Glomerular visceral epithelial cell (primary cell): ENCODE results near the gene RCSD1.
A peak's percentile ranks its signal among the peaks of the same experiment; 100 is the strongest.

Source experiments
- DNase-seq: peaks from one replicate; pipeline ENCODE4 v3.0.0-alpha.2; 2016; ENCODE audit errors: extremely low spot score

Gene RCSD1

GRCh38 chr1:167617153-167618147 lies 12.6 kb upstream of the RCSD1 start:
- no peak for DNase-seq

- no peak for DNase-seq
Measured at GRCh38 chr1:167618366-167618765, 11.7 kb upstream of the RCSD1 start.

DNA sequence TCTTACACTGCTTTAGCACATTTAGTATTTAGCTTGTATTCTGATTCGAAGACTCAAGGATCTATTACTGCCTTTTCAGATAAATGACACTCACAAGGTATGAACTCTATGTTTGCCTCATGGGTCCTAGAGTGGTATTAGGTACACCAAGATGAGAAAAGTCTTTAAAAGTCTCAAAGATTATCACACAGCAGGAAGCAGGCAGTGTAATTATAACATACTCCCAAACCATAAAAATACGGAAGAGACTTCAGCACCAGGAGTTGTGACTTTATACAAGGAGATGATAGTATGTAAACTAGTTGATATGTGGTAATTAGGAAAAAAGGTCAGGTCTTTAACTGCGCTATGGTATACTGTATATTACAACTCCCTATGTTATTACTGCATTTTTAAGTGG lies 11.2 kb upstream of the RCSD1 start:
- DNase-seq: no peak

DNA sequence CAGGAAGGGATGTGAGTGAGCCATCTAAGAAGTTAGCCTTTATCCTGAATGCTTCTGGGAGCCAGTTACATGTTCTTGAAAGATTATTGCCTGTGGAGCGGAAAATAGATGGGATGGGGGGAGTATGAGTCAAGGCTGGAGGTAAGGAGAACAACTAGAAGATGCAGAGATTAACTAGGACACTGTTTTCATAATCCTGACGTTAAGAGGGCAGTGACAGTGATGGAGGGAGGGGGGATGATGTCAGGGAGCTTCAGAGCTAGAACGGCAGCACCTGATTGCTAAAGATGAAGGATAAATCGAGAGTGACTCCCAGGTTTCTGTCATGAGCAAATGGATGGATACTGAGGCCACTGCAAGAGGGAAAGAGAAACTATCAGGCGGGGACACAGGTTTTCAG lies 10.0 kb upstream of the RCSD1 start:
- DNase-seq: no peak

DNA sequence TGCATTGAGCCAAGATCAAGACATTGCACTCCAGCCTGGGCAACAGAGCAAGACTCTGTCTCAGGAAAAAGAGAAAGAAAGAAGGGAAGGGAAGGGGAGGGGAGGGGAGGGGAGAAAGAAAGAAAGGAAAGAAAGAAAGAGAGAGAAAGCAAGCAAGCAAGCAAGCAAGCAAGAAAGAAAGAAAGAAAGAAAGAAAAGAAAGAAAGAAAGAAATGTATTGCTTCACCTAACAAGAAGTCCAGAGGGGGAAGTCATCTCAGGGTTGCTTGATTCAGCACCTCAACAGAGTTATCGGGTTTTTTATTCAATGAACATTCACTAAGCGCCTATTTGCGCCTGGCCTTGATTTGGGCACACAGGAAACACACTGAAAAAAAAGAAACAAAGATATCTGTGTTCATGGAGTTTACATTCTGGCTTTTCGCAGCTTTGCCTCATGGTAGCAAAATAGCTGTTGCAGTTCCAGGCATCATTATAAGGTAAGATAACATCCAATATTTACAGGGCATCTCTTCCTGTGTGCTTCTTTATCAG lies 8.2 kb upstream of the RCSD1 start:
- no peak for DNase-seq

DNA sequence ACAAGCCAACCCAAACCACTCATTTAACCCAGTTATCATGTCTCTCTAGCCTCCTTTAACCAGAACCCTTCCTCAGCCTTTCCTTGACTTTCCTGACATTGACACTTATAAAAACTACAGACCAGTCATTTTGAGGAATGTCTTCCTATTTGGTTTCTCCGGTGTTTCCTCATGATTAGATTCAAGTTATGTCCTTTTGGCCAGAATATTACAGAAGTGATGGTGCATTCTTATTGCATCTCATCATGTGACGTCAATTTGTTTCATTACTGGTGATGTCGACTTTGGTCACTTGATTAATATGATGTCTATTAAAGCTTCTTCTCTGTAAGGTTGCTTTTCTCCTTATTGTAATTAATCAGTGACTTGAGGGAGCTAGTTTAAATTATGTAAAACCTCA lies 6.1 kb upstream of the RCSD1 start:
- peak; percentile 9 for DNase-seq

DNA sequence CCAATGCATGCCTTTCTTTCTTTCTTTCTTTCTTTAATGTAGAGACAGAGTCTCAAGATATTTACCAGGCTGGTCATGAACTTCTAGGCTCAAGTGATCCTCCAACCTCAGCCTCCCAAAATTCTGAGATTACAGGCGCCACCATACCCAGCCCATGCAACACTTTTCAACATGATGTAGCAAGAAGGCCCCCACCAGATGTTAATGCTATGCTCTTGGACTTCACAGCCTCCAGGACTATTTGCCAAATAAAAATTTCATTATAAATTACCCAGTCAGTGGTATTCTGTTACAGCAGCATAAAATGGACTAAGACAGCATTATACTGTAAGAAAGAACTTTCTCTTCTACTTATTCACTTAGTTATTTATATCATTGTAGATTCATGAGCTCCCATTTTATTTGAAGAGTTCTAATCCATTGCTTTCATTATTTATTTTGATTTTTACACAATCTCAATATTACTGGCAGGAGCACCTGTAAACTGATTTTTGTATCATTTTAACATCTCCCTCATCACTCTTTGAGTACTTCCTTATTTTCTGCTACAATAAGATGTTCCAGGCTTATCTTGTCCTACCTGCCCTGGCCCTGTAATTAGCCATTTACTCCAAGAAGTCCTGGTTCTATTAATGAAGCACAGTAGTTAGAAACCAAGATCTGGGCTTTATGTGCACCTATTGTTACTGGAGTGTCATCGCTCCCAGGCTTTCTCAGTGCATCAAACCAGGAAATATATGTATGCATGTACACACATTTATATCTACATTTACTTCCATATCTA lies 4.8 kb upstream of the RCSD1 start:
- no peak for DNase-seq

DNA sequence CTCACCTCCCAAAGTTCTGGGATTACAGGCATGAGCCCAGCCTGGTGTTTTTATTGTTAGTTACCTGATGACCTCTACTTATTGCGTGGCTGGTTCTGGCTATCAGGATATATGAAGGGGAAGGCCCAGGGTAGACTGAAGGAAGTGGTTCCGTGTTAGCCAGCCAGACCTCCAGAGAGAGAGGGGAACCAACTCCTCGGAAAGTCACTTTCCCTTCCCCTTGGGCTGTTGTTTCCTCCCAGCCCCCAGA lies 2.5 kb upstream of the RCSD1 start:
- no peak for DNase-seq

DNA sequence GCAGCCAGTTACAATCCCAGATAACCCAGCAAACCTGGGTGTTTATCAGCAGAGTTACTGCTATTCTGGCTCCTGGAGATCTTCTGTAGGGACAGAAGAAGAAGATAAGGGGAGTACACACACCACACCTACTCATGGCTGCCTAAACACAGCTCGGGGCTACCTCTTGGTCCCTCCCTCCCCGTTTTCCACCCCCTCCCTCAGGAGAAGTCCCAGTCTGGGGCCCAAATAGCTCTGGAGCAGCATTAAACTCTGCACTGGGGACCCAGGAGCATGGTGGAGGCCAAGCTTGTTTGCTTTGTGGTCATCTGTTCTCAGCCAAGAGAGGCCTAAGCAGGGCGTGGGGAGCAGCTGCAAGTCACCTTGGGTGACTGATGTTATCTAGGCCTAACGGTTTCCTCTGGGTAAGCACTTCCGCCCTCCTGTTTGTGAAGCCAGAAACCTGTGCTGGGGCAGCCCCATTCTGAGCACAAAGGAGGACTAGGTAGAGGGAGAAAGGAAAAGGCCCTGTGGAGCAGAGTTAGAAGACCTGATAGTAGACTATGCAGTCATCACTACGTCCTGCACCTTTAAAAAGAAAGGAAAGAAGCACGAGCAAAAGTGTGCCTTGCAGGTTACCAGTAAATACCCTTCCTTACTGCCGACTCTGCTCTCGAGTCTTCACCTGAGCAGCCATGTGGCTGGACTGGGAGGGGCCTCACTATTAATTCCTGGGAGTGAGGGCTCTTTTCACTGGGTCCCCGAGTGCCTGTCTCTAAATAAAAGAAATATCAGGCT lies 2.0 kb upstream of the RCSD1 start:
- DNase-seq: no peak

GRCh38 chr1:167628741-167629515 lies 1.1 kb upstream of the RCSD1 start:
- no peak for DNase-seq

DNA sequence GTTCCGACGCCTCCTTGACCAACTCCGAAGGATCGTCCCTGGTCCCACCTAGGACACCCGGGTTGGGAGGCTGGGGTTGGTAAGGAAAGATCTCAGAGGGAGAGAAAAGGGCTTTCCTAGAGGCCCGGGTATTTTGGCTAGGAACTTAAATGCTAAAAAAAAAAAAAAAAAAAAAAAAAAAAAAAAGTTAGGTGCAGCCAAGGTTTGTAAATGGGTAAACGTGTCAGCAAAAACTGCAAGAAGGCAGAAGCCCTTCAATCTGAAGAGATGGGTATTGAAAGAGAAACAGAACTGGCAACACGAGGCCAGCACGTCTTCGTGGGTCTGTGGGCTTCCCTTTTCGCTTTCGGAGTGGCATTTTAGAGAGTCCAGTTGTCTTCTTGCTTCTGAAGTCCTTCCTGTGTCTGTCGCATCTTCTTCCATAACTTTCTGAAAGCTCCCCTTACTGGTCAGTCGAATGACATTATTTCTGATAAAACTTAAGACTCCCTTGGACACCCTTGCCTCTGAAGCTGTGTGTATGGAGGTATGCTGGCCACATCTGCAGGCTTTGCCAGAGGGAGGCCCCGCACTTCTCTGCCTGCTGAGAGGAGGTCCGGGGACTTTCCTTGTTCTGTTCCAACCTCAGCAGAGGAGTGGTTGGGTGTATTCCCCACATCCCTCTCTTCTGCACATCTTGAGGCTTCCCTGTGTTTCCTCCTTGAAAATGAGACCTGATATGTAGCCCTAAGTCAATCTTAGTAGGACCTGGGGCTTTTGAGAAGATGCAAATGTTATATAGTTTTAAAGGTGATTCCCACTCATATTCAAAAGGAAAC lies 745 bp downstream of the RCSD1 start:
- DNase-seq: no peak

DNA sequence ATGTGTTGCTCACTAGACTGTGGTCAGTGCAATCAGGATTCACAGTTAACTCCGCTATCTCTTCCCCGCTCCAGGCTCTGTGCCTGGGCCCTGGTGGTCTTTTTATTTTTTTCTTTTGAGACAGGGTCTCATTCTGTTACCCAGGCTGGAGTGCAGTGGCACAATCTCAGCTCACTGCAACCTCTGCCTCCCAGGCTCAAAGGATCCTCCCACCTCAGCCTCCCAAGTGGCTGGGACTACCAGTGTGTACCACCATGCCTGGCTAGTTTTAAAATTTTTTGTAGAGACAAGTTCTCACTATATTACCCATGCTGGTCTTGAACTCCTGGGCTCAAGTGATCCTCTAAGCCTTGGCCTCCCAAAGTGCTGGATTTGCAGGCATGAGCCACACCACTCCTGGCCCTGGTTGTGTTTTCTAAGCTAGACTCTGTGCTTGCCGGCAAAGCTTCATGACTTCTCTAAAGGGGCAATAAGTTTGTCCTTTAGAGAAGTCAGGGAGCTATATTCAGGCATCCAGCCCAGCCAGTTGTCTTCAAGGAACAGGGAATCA lies 1.4 kb downstream of the RCSD1 start:
- DNase-seq: no peak

DNA sequence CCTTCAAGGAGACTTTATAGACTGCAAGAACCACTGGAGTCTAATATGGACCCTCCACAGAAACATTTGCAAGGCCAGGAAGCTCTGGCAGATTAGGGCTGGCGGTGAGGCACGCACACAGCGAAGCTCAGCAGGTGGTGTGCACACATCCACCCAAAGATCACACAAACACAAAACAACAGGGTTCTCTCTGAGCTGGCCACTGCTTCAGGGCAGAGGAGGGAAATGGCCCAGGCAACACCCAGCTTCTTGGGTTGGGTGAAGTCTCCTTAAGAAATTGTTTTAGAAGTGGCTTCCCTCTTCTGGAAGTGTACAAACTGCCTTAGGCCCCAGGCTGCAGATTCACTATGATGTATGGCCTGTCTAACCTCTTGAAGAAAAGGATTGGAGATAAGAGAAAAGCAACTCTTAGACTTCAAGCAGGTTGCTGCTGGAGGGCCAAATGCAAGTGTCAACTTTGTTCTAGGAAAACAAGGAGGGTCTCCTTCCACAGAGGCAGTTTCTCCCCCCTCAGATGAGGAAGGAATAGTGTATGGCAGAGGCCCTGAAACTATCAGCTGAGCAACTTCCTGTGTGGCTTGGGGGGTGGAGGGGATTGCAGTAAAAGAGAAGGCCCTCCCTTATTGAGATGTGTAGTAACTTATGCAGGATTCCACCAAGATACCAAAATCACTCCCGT lies 2.0 kb downstream of the RCSD1 start:
- no peak for DNase-seq

GRCh38 chr1:167633258-167633944 lies 3.4 kb downstream of the RCSD1 start:
- no peak for DNase-seq

DNA sequence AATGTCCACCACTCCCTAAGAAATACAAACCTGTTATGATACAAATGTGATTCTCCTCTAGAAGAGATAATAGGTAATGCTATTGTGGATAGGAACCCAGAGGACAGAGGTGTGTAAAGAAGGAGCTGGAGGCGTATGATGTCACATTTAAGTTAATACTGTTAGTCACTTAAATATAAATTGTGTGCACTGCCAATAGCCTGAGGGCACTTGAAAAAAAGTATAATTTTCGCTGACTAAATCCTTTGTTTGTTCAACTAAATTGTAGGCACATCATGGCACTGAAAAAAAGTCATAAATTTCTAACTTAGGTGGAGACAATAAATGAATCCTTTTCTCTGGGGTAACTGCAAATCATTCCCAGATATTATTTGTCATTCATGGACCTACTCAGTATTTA lies 4.4 kb downstream of the RCSD1 start:
- DNase-seq: no peak

- no peak for DNase-seq
Measured at GRCh38 chr1:167635156-167635648, 5.2 kb downstream of the RCSD1 start.

- no peak for DNase-seq
Measured at GRCh38 chr1:167635941-167636340, 5.9 kb downstream of the RCSD1 start.

- DNase-seq: no peak
Measured at GRCh38 chr1:167638064-167638463, 8.0 kb downstream of the RCSD1 start.

- no peak for DNase-seq
Measured at GRCh38 chr1:167640051-167640450, 10.0 kb downstream of the RCSD1 start.
